ENCODE results near the gene SERPINB8. TPM values are rescaled to one million over a fixed set of nuclear protein-coding genes. Genes with fewer than 3 reads are reported as not detected.

SERPINB8 gene
- total and polyA plus RNA-seq, 2 donors (not counting 1 experiment from before 2014, with no cell fraction given): 14.4 to 22.1 TPM

- Histone ChIP-seq H3K27me3 (replicated peaks in 1 of 4; ENCODE audit: control extremely low read depth in 1 of 4, control insufficient read depth in 3 of 4, insufficient read depth in 4 of 4, low read length in 3 of 4) (no peaks in the 10 kb centered on the region), H3K27ac (ENCODE audit: low read length in 2 of 2) (no peak overlapping the region), H3K9ac (ENCODE audit: low read length) (no peak overlapping the region), H3K4me3 (ENCODE audit: control extremely low read depth in 1 of 5, extremely low read depth in 1 of 5, insufficient read depth in 1 of 5, low read depth in 2 of 5, low read length in 4 of 5) (no peak overlapping the region), H3K4me2 (replicated peaks; ENCODE audit: low read depth, low read length, poor library complexity, severe bottlenecking) (no peak overlapping the region), H2AFZ (ENCODE audit: insufficient read depth, low read depth, low read length, poor library complexity, severe bottlenecking) (no peak overlapping the region), H3K79me2 (ENCODE audit: control insufficient read depth, insufficient read depth, low read length) (no peaks in the 10 kb centered on the region), H4K20me1 (ENCODE audit: control insufficient read depth, insufficient read depth, low read length, poor library complexity, severe bottlenecking) (no peaks in the 10 kb centered on the region), H3K36me3 (replicated peaks in 1 of 2; ENCODE audit: control extremely low read depth in 1 of 2, control insufficient read depth in 1 of 2, extremely low read depth in 1 of 2, insufficient read depth in 2 of 2, low read length in 1 of 2) (peaks cover 0 to 43% of the 10 kb centered on the region in 2 experiments), H3K9me3 (ENCODE audit: control extremely low read depth in 1 of 3, control insufficient read depth in 2 of 3, insufficient read depth in 1 of 3, low read length in 2 of 3) (no peaks in the 10 kb centered on the region), H3K4me1 (ENCODE audit: control insufficient read depth in 2 of 2, insufficient read depth in 2 of 2, low read length in 2 of 2) (no peaks in the 10 kb centered on the region)
- no peak overlapping the region for H3K27ac Mint-ChIP-seq
- H3K4me1 Mint-ChIP-seq: no peaks in the 10 kb centered on the region
- CTCF ChIA-PET: interaction anchor here (0.7 to 1.3 kb wide), 2 partner anchors 23 to 24 kb away, joined by 3 to 5 read pairs; no protein-coding TSS in a partner anchor
- ATAC-seq (ENCODE audit: low read depth): no peak
- H3K4me3 Mint-ChIP-seq: no peak overlapping the region
- intact Hi-C loops (cut with micrococcal nuclease): no loop called here
- no peaks in the 10 kb centered on the region for H3K9me3 Mint-ChIP-seq (ENCODE audit: insufficient read depth)
- POLR2A ChIA-PET: no interaction called here
- TF ChIP-seq EZH2 (IDR thresholded peaks at IDR 0.05; ENCODE audit: borderline replicate concordance, insufficient read depth, low read depth, low read length, poor library complexity, severe bottlenecking) (no peak), CTCF (IDR thresholded peaks at IDR 0.05) (no peak)
- 100% methylated on average over 1 of the region's 2 CpGs for WGBS (ENCODE audit: insufficient coverage)
- no peak for DNase-seq
- H3K27me3 Mint-ChIP-seq: no peaks in the 10 kb centered on the region
Observed at GRCh38 chr18:63987743-63988142, 17.9 kb downstream of the SERPINB8 start.

- ChIA-PET CTCF (interaction anchor here (0.8 to 1.2 kb wide), 3 partner anchors 17 to 474 kb away, joined by 3 to 6 read pairs (median 6); no protein-coding TSS in a partner anchor), POLR2A (no interaction called here)
- Mint-ChIP-seq H3K27ac (no peak overlapping the region), H3K4me1 (no peaks in the 10 kb centered on the region), H3K4me3 (no peak overlapping the region), H3K27me3 (no peaks in the 10 kb centered on the region), H3K9me3 (ENCODE audit: insufficient read depth) (peaks cover 5% of the 10 kb centered on the region)
- intact Hi-C loops (cut with micrococcal nuclease): no loop called here
- peaks cover 7 to 21% (median 21%) of the 10 kb centered on the region in 3 donors for H3K9me3 ChIP-seq (ENCODE audit: control extremely low read depth in 1 of 3, control insufficient read depth in 2 of 3, insufficient read depth in 1 of 3, low read length in 2 of 3)
- WGBS (ENCODE audit: insufficient coverage): 96% methylated on average over 5 of the region's 7 CpGs
- H2AFZ ChIP-seq (ENCODE audit: insufficient read depth, low read depth, low read length, poor library complexity, severe bottlenecking): no peak overlapping the region
- no peaks in the 10 kb centered on the region for H3K27me3 ChIP-seq (replicated peaks in 1 of 4; ENCODE audit: control extremely low read depth in 1 of 4, control insufficient read depth in 3 of 4, insufficient read depth in 4 of 4, low read length in 3 of 4)
- no peak for TF ChIP-seq EZH2 (IDR thresholded peaks at IDR 0.05; ENCODE audit: borderline replicate concordance, insufficient read depth, low read depth, low read length, poor library complexity, severe bottlenecking)
- no peak for TF ChIP-seq CTCF (IDR thresholded peaks at IDR 0.05)
- no peak overlapping the region for H3K27ac ChIP-seq (ENCODE audit: low read length in 2 of 2)
- ATAC-seq (ENCODE audit: low read depth) (no peak), DNase-seq (no peak)
- no peaks in the 10 kb centered on the region for H4K20me1 ChIP-seq (ENCODE audit: control insufficient read depth, insufficient read depth, low read length, poor library complexity, severe bottlenecking)
- H3K4me2 ChIP-seq (replicated peaks; ENCODE audit: low read depth, low read length, poor library complexity, severe bottlenecking): no peak overlapping the region
- no peaks in the 10 kb centered on the region for H3K4me1 ChIP-seq (ENCODE audit: control insufficient read depth in 2 of 2, insufficient read depth in 2 of 2, low read length in 2 of 2)
- no peak overlapping the region for H3K4me3 ChIP-seq (ENCODE audit: control extremely low read depth in 1 of 5, extremely low read depth in 1 of 5, insufficient read depth in 1 of 5, low read depth in 2 of 5, low read length in 4 of 5)
- no peaks in the 10 kb centered on the region for H3K79me2 ChIP-seq (ENCODE audit: control insufficient read depth, insufficient read depth, low read length)
- H3K36me3 ChIP-seq (replicated peaks in 1 of 2; ENCODE audit: control extremely low read depth in 1 of 2, control insufficient read depth in 1 of 2, extremely low read depth in 1 of 2, insufficient read depth in 2 of 2, low read length in 1 of 2): peaks cover 0 to 3% of the 10 kb centered on the region in 2 experiments
- H3K9ac ChIP-seq (ENCODE audit: low read length): no peak overlapping the region
Observed at GRCh38 chr18:63992751-63993150, 22.9 kb downstream of the SERPINB8 start.
